SK-N-SH treated with all-trans-retinoic acid at 6 μM for 48 hours (cell line): ENCODE data around the gene FGL2.
"Not testable (repeated sequence)": the region's sequence is repeated elsewhere in the genome, so short reads cannot be mapped to it uniquely, and the experiment has no call there.

Experiments
- ATAC-seq: fragments of 200-7000 bp; cut with Tn5 transposase; 3 replicates; pipeline ENCODE4 v1.9.1; 2020; ENCODE audit warnings: mild to moderate bottlenecking, moderate library complexity
- ARNTL ChIP-seq: fragments of 450-650 bp; formaldehyde crosslinking; IDR thresholded peaks from 2 replicates; pipeline ENCODE4 v1.5.0; 2020; ENCODE audit warnings: low read depth, mild to moderate bottlenecking, moderate library complexity, borderline replicate concordance
- BACH2 ChIP-seq: fragments of 250-450 bp; sonication (Bioruptor Pico); IDR thresholded peaks from 2 replicates; pipeline ENCODE4 v1.9.0; 2021; ENCODE audit warnings: mild to moderate bottlenecking, borderline replicate concordance
- CREB5 ChIP-seq: fragments of 250-450 bp; sonication (Bioruptor Pico); IDR thresholded peaks from 2 replicates; pipeline ENCODE4 v1.5.1; 2020; ENCODE audit warnings: low read depth, mild to moderate bottlenecking, moderate library complexity
- CSDC2 ChIP-seq: fragments of 250-450 bp; sonication (Bioruptor Pico); IDR thresholded peaks from 2 replicates; pipeline ENCODE4 v1.5.0; 2020; ENCODE audit warnings: mild to moderate bottlenecking, moderate library complexity
- ESRRG ChIP-seq: fragments of 250-450 bp; sonication (Bioruptor Pico); IDR thresholded peaks from 2 replicates; pipeline ENCODE4 v1.6.1; 2021; ENCODE audit warnings: mild to moderate bottlenecking
- GLIS3 ChIP-seq: fragments of 250-450 bp; sonication (Bioruptor Pico); IDR thresholded peaks from 2 replicates; pipeline ENCODE4 v1.5.0; 2020; ENCODE audit warnings: mild to moderate bottlenecking, moderate library complexity
- ISL1 ChIP-seq: fragments of 250-450 bp; sonication (Bioruptor Pico); IDR thresholded peaks from 2 replicates; pipeline ENCODE4 v2.1.2; 2022; ENCODE audit warnings: mild to moderate bottlenecking, moderate library complexity
- OSR1 ChIP-seq: fragments of 250-450 bp; sonication (Bioruptor Pico); IDR thresholded peaks from 2 replicates; pipeline ENCODE4 v1.8.0; 2022; ENCODE audit warnings: moderate library complexity, mild to moderate bottlenecking, inconsistent platforms
- POU6F1 ChIP-seq: fragments of 250-450 bp; sonication (Bioruptor Pico); IDR thresholded peaks from 2 replicates; pipeline ENCODE4 v1.8.0; 2021; ENCODE audit warnings: low read depth, mild to moderate bottlenecking, moderate library complexity, borderline replicate concordance
- PPARA ChIP-seq: fragments of 250-450 bp; sonication (Bioruptor Pico); IDR thresholded peaks from 2 replicates; pipeline ENCODE4 v1.5.0; 2020; ENCODE audit warnings: mild to moderate bottlenecking, borderline replicate concordance
- RARB ChIP-seq: fragments of 250-450 bp; sonication (Bioruptor Pico); IDR thresholded peaks from 2 replicates; pipeline ENCODE4 v1.8.0; 2021; ENCODE audit warnings: mild to moderate bottlenecking, moderate library complexity
- SNAI2 ChIP-seq: fragments of 250-450 bp; sonication (Bioruptor Pico); IDR thresholded peaks from 2 replicates; pipeline ENCODE4 v1.5.0; 2020; ENCODE audit warnings: mild to moderate bottlenecking, moderate library complexity
- TCF4 ChIP-seq: fragments of 250-450 bp; sonication (Bioruptor Pico); IDR thresholded peaks from 2 replicates; pipeline ENCODE4 v1.8.0; 2021; ENCODE audit warnings: mild to moderate bottlenecking, moderate library complexity, borderline replicate concordance
- TOX ChIP-seq: fragments of 250-450 bp; sonication (Bioruptor Pico); IDR thresholded peaks from 2 replicates; pipeline ENCODE4 v1.8.0; 2021; ENCODE audit warnings: mild to moderate bottlenecking, moderate library complexity, borderline replicate concordance
- ZFP3 ChIP-seq: fragments of 250-450 bp; sonication (Bioruptor Pico); IDR thresholded peaks from 2 replicates; pipeline ENCODE4 v1.5.0; 2020; ENCODE audit warnings: mild to moderate bottlenecking, moderate library complexity
- ZFP30 ChIP-seq: fragments of 450-650 bp; formaldehyde crosslinking; IDR thresholded peaks from 2 replicates; pipeline ENCODE4 v1.5.0; 2022; ENCODE audit warnings: mild to moderate bottlenecking, moderate library complexity
- ZNF565 ChIP-seq: fragments of 450-650 bp; formaldehyde crosslinking; conservative IDR thresholded peaks from 2 replicates; pipeline ENCODE4 v1.5.0; 2020; ENCODE audit warnings: low read depth, mild to moderate bottlenecking, moderate library complexity
- ZNF70 ChIP-seq: fragments of 450-650 bp; formaldehyde crosslinking; IDR thresholded peaks from 2 replicates; pipeline ENCODE4 v1.5.0; 2020; ENCODE audit warnings: mild to moderate bottlenecking, moderate library complexity
- ZNF8 ChIP-seq: fragments of 450-650 bp; formaldehyde crosslinking; IDR thresholded peaks from 2 replicates; pipeline ENCODE4 v1.5.0; 2020; ENCODE audit warnings: mild to moderate bottlenecking, moderate library complexity
- TF ChIP-seq, protein P1 (sequence below): fragments of 250-450 bp; sonication (Bioruptor Pico); IDR thresholded peaks from 2 replicates; pipeline ENCODE4 v1.8.0; 2020; ENCODE audit warnings: mild to moderate bottlenecking, moderate library complexity, borderline replicate concordance
- TF ChIP-seq, protein P2 (sequence below): fragments of 250-450 bp; sonication (Bioruptor Pico); IDR thresholded peaks from 2 replicates; pipeline ENCODE4 v1.5.1; 2021; ENCODE audit warnings: mild to moderate bottlenecking, moderate library complexity
- TF ChIP-seq, protein P3 (sequence below): fragments of 250-450 bp; sonication (Bioruptor Pico); IDR thresholded peaks from 2 replicates; pipeline ENCODE4 v1.5.0; 2020; ENCODE audit warnings: mild to moderate bottlenecking, moderate library complexity

FGL2 gene

DNA sequence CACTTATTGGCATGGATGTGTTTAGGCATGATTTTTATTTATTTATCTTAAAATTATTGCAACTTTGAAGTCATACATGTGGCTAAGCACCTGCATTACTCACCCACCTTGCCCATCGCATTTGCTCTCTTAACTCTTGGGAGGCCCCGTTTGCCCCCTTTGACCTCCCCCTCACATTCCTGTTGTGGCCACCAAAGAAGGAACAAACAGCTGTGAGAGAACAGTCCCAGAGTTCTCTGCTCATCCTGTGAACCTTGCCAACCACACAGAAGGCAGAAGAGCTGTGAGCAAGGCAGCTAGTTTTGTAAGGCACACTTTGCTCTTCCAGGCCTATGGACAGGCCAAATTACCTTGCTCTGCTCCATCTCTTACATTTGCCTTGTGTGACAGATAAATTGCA, 23.6 kb upstream of the FGL2 start (continued):
- TF ChIP-seq POU6F1 (CRISPR knock-in tag) (no peak), PPARA (CRISPR knock-in tag) (no peak), ESRRG (CRISPR knock-in tag) (no peak), ISL1 (no peak)

DNA sequence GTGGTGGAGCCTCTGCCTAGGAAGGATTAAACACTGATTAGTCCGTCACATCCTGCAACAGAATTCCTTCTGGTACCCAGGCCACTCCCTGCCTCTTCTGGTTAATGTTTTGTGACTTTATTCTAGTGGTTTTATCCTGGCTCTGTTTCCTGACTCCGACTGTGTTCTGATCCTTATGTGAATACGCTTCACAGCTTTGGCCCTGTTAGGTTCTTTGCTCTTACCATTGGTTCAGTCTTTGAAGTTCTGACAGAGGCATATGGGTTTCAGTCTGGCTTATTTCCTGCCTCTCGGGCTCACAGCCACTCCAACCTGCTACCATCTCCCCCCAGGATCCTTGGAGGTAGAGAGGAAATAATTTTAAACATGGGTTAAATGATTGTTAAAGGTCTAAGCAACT, 23.2 kb upstream of the FGL2 start:
- ATAC-seq: no peak
- TF ChIP-seq ESRRG (CRISPR knock-in tag): no peak
- TF ChIP-seq, protein P1, sequence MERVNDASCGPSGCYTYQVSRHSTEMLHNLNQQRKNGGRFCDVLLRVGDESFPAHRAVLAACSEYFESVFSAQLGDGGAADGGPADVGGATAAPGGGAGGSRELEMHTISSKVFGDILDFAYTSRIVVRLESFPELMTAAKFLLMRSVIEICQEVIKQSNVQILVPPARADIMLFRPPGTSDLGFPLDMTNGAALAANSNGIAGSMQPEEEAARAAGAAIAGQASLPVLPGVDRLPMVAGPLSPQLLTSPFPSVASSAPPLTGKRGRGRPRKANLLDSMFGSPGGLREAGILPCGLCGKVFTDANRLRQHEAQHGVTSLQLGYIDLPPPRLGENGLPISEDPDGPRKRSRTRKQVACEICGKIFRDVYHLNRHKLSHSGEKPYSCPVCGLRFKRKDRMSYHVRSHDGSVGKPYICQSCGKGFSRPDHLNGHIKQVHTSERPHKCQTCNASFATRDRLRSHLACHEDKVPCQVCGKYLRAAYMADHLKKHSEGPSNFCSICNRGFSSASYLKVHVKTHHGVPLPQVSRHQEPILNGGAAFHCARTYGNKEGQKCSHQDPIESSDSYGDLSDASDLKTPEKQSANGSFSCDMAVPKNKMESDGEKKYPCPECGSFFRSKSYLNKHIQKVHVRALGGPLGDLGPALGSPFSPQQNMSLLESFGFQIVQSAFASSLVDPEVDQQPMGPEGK: no peak
- no peak for TF ChIP-seq BACH2 (CRISPR knock-in tag)
- TF ChIP-seq ZFP30: no peak
- no peak for TF ChIP-seq CSDC2 (CRISPR knock-in tag)
- no peak for TF ChIP-seq ARNTL (CRISPR knock-in tag)
- no peak for TF ChIP-seq ZNF70 (CRISPR knock-in tag)
- no peak for TF ChIP-seq CREB5 (CRISPR knock-in tag)
- TF ChIP-seq PPARA (CRISPR knock-in tag): no peak
- TF ChIP-seq, protein P2, sequence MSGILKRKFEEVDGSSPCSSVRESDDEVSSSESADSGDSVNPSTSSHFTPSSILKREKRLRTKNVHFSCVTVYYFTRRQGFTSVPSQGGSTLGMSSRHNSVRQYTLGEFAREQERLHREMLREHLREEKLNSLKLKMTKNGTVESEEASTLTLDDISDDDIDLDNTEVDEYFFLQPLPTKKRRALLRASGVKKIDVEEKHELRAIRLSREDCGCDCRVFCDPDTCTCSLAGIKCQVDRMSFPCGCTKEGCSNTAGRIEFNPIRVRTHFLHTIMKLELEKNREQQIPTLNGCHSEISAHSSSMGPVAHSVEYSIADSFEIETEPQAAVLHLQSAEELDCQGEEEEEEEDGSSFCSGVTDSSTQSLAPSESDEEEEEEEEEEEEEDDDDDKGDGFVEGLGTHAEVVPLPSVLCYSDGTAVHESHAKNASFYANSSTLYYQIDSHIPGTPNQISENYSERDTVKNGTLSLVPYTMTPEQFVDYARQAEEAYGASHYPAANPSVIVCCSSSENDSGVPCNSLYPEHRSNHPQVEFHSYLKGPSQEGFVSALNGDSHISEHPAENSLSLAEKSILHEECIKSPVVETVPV (CRISPR knock-in tag): no peak
- TF ChIP-seq OSR1: no peak
- TF ChIP-seq ZNF8 (CRISPR knock-in tag): no peak
- TF ChIP-seq TOX (CRISPR knock-in tag): no peak
- no peak for TF ChIP-seq ZFP3 (CRISPR knock-in tag)
- no peak for TF ChIP-seq RARB (CRISPR knock-in tag)

DNA sequence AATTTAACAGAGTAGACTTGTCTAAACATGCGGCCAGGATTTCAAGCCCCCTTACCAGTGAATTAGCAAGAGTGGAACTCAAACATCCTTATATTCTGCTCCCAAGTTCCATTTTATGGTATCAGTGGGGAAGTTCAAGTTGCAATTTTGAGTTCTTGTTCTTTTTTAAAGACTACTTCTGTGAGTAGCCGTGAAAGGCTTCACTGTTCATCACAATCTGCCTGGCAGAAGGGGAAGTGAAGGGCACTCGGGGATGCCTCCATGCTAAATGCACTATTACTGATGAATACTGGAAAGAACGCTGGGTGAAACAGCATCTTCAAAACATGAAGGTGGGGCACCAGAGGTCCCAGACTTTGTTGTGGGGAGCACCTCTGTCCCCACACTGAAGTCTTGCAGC, 22.4 kb upstream of the FGL2 start:
- TF ChIP-seq ZNF8 (CRISPR knock-in tag) (no peak), OSR1 (no peak), TCF4 (CRISPR knock-in tag) (no peak), ZNF565 (CRISPR knock-in tag) (no peak), PPARA (CRISPR knock-in tag) (no peak), BACH2 (CRISPR knock-in tag) (no peak), ARNTL (CRISPR knock-in tag) (no peak), ESRRG (CRISPR knock-in tag) (no peak), GLIS3 (CRISPR knock-in tag) (no peak), CSDC2 (CRISPR knock-in tag) (no peak)
- ATAC-seq: no peak

DNA sequence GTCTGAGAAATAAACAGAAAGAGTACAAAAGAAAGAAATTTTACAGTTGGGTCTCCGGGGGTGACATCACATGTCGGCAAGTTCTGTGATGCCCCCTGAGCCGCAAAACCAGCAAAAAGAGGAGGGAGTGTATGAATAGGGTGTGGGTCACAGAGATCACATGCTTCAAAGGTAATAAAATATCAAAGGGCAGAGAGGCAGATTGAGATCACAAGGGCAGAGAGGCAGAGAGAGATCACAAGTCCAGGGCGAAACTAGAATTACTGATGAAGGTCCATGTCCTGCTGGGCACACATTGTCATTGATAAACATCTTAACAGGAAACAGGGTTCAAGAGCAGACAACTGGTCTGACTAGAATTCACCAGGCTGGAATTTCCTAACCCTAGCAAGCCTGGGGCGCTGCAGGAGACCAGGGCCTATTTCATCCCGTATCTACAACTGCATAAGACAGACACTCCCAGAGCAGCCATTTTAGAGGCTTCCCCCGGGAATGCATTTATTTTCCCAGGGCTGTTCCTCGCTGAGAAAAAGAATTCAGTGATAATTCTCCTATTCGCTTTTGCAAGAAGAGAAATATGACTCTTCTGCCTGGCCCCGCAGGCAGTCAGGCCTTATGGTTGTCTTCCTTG, 20.2 kb upstream of the FGL2 start:
- not testable (repeated sequence) for ATAC-seq

DNA sequence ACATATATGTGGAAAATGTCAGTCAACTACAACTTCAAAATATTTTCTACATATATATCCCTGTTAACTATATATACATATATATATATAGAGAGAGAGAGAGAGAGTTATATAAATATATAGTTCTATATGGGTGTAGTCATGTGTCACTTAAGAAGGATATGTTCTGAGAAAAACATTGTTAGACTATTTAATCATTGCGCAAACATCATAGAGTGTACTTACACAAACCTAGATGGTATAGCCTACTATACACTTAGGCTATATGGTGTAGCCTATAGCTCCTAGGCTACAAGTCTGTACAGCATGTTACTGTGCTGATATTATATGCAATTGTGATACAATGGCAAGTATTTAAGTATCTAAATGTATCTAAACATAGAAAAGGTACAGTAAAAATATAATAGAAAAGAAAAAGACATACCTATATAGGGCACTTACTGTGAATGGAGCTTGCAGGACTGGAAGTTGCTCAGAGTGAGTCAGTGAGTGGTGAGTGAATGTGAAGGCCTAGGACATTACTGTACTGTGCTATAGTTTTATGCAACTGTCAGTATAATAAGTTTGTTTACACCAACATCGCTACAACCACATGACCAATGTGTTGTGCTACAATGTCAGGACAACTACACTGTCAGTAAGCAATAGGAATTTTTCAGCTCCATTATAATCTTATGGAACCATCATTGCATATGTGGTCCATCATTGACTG, 18.0 kb upstream of the FGL2 start:
- no peak for ATAC-seq
- TF ChIP-seq, protein P2 (CRISPR knock-in tag): no peak
- TF ChIP-seq, protein P3, sequence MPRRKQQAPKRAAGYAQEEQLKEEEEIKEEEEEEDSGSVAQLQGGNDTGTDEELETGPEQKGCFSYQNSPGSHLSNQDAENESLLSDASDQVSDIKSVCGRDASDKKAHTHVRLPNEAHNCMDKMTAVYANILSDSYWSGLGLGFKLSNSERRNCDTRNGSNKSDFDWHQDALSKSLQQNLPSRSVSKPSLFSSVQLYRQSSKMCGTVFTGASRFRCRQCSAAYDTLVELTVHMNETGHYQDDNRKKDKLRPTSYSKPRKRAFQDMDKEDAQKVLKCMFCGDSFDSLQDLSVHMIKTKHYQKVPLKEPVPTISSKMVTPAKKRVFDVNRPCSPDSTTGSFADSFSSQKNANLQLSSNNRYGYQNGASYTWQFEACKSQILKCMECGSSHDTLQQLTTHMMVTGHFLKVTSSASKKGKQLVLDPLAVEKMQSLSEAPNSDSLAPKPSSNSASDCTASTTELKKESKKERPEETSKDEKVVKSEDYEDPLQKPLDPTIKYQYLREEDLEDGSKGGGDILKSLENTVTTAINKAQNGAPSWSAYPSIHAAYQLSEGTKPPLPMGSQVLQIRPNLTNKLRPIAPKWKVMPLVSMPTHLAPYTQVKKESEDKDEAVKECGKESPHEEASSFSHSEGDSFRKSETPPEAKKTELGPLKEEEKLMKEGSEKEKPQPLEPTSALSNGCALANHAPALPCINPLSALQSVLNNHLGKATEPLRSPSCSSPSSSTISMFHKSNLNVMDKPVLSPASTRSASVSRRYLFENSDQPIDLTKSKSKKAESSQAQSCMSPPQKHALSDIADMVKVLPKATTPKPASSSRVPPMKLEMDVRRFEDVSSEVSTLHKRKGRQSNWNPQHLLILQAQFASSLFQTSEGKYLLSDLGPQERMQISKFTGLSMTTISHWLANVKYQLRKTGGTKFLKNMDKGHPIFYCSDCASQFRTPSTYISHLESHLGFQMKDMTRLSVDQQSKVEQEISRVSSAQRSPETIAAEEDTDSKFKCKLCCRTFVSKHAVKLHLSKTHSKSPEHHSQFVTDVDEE (CRISPR knock-in tag): no peak
- TF ChIP-seq SNAI2 (CRISPR knock-in tag): no peak
- TF ChIP-seq, all 23 proteins: peak for 0
